HG02840 (cell line): ENCODE data around the gene MACROH2A1.

Experiments
- ATAC-seq: cut with Tn5 transposase; IDR thresholded peaks from one replicate; pipeline ENCODE4 v1.9.1; 2021; ENCODE audit warnings: mild to moderate bottlenecking, moderate library complexity, moderate number of reproducible peaks; ENCODE audit not compliant: unreplicated experiment, low FRiP score

MACROH2A1 gene

GRCh38 chr5:135320718-135321484, 78.1 kb downstream of the MACROH2A1 start:
- ATAC-seq = no peak

- no peak for ATAC-seq
Measured at GRCh38 chr5:135319928-135320606, 79.0 kb downstream of the MACROH2A1 start.

- no peak for ATAC-seq
Measured at GRCh38 chr5:135319458-135319857, 79.6 kb downstream of the MACROH2A1 start.

- no peak for ATAC-seq
Measured at GRCh38 chr5:135318924-135319323, 80.1 kb downstream of the MACROH2A1 start.

GRCh38 chr5:135318037-135318436, 81.0 kb downstream of the MACROH2A1 start:
- ATAC-seq = no peak

- ATAC-seq = no peak
Measured at GRCh38 chr5:135317286-135317685, 81.7 kb downstream of the MACROH2A1 start.

- ATAC-seq = no peak
Measured at GRCh38 chr5:135315386-135315785, 83.6 kb downstream of the MACROH2A1 start.

- ATAC-seq = no peak
Measured at GRCh38 chr5:135313946-135314345, 85.1 kb downstream of the MACROH2A1 start.

- ATAC-seq = no peak
Measured at GRCh38 chr5:135313405-135313804, 85.6 kb downstream of the MACROH2A1 start.

- no peak for ATAC-seq
Measured at GRCh38 chr5:135312255-135312935, 86.6 kb downstream of the MACROH2A1 start.

GRCh38 chr5:135310328-135310989, 88.6 kb downstream of the MACROH2A1 start:
- no peak for ATAC-seq

- no peak for ATAC-seq
Measured at GRCh38 chr5:135309391-135310327, 89.4 kb downstream of the MACROH2A1 start.

- ATAC-seq = no peak
Measured at GRCh38 chr5:135308752-135309151, 90.3 kb downstream of the MACROH2A1 start.

GRCh38 chr5:135308245-135308644, 90.8 kb downstream of the MACROH2A1 start:
- no peak for ATAC-seq

GRCh38 chr5:135307143-135307903, 91.7 kb downstream of the MACROH2A1 start:
- no peak for ATAC-seq

GRCh38 chr5:135306557-135306956, 92.5 kb downstream of the MACROH2A1 start:
- ATAC-seq = no peak

- no peak for ATAC-seq
Measured at GRCh38 chr5:135304352-135305221, 94.4 kb downstream of the MACROH2A1 start.

- no peak for ATAC-seq
Measured at GRCh38 chr5:135303582-135304173, 95.4 kb downstream of the MACROH2A1 start.
